ENCODE results near the gene KRT34.

DNA sequence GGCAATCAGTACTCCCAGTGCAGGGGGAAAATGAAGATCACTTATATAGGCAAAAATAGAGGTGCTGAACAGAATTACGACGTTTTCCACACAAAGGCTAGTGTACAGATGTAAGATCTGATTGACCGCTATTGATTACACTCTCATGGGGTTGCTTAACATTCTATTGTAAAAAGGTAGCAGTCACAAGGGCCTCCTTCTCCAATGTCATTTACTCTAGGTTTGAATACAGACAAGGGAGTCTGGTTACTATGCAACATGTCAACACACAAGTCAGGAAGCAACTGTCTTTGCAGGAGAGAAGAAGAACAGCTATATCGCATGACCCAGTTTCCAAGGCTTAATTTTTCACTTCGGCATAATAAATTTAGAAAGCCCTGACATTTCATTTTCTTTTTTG, 34.4 kb upstream of the KRT34 start:
- TF ChIP-seq, protein P1, sequence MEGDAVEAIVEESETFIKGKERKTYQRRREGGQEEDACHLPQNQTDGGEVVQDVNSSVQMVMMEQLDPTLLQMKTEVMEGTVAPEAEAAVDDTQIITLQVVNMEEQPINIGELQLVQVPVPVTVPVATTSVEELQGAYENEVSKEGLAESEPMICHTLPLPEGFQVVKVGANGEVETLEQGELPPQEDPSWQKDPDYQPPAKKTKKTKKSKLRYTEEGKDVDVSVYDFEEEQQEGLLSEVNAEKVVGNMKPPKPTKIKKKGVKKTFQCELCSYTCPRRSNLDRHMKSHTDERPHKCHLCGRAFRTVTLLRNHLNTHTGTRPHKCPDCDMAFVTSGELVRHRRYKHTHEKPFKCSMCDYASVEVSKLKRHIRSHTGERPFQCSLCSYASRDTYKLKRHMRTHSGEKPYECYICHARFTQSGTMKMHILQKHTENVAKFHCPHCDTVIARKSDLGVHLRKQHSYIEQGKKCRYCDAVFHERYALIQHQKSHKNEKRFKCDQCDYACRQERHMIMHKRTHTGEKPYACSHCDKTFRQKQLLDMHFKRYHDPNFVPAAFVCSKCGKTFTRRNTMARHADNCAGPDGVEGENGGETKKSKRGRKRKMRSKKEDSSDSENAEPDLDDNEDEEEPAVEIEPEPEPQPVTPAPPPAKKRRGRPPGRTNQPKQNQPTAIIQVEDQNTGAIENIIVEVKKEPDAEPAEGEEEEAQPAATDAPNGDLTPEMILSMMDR (IDR thresholded peaks at IDR 0.05) = no peak
- TF ChIP-seq EP300 (IDR thresholded peaks at IDR 0.05) (no peak), POLR2A (IDR thresholded peaks at IDR 0.05) (no peak)

All from ovary (tissue), 3 donors.